ENCODE results near the gene BNIP5.

Gene BNIP5

GRCh38 chr6:36320475-36320874, 16.2 kb downstream of the BNIP5 start:
- no peak for DNase-seq

GRCh38 chr6:36319821-36320220, 16.9 kb downstream of the BNIP5 start:
- DNase-seq, result no peak

- peak; percentile 82 for DNase-seq
Observed at GRCh38 chr6:36319436-36319762, 17.3 kb downstream of the BNIP5 start.

GRCh38 chr6:36318690-36319435, 17.8 kb downstream of the BNIP5 start:
- DNase-seq, result no peak

GRCh38 chr6:36317623-36318022, 19.1 kb downstream of the BNIP5 start:
- DNase-seq, result no peak

- DNase-seq, result no peak
Observed at GRCh38 chr6:36315921-36316320, 20.8 kb downstream of the BNIP5 start.

- no peak for DNase-seq
Observed at GRCh38 chr6:36314221-36315014, 22.3 kb downstream of the BNIP5 start.

GRCh38 chr6:36313649-36313936, 23.1 kb downstream of the BNIP5 start:
- DNase-seq, result no peak

- no peak for DNase-seq
Observed at GRCh38 chr6:36312854-36313648, 23.6 kb downstream of the BNIP5 start.

GRCh38 chr6:36309900-36310299, 26.8 kb downstream of the BNIP5 start:
- DNase-seq, result no peak

GRCh38 chr6:36309203-36309602, 27.5 kb downstream of the BNIP5 start:
- no peak for DNase-seq

- DNase-seq, result no peak
Observed at GRCh38 chr6:36308514-36308913, 28.2 kb downstream of the BNIP5 start.

- no peak for DNase-seq
Observed at GRCh38 chr6:36306375-36306774, 30.3 kb downstream of the BNIP5 start.

- DNase-seq, result no peak
Observed at GRCh38 chr6:36305885-36306284, 30.8 kb downstream of the BNIP5 start.

GRCh38 chr6:36302227-36302976, 34.3 kb downstream of the BNIP5 start:
- peak; percentile 38 for DNase-seq

GRCh38 chr6:36301781-36302180, 34.9 kb downstream of the BNIP5 start:
- DNase-seq, result no peak

- DNase-seq, result no peak
Observed at GRCh38 chr6:36301085-36301658, 35.5 kb downstream of the BNIP5 start.

- DNase-seq, result no peak
Observed at GRCh38 chr6:36298027-36298426, 38.7 kb downstream of the BNIP5 start.

GRCh38 chr6:36297511-36297910, 39.2 kb downstream of the BNIP5 start:
- no peak for DNase-seq

GRCh38 chr6:36297051-36297450, 39.6 kb downstream of the BNIP5 start:
- DNase-seq, result no peak

- no peak for DNase-seq
Observed at GRCh38 chr6:36296240-36296639, 40.4 kb downstream of the BNIP5 start.

GRCh38 chr6:36292170-36292569, 44.5 kb downstream of the BNIP5 start:
- DNase-seq, result no peak

Measured in NCI-H524 treated with DMSO at 0.1 percent for 48 hours (cell line).